Activated CD8-positive, alpha-beta memory T cell treated with anti-CD3 and anti-CD28 coated beads, Interleukin-2, amount 50 U/mL, for 1 hour (primary cell): Measurements from ENCODE around the gene KHDRBS2.

Experiments
- DNase-seq: peaks from one replicate; pipeline ENCODE4 v3.0.0-alpha.2; 2020; ENCODE audit errors: extremely low read depth

The KHDRBS2 gene

GRCh38 chr6:62285612-62286469 is at the start of gene KHDRBS2:
Gene KHDRBS2 (minus strand): TSS chr6:62286225.
- no peak for DNase-seq

GRCh38 chr6:62328607-62329006 is 42.6 kb upstream of the KHDRBS2 start:
- no peak for DNase-seq

GRCh38 chr6:62324834-62325233 is 38.8 kb upstream of the KHDRBS2 start:
- no peak for DNase-seq

GRCh38 chr6:62323818-62324431 is 37.9 kb upstream of the KHDRBS2 start:
- no peak for DNase-seq

GRCh38 chr6:62298745-62299392 is 12.8 kb upstream of the KHDRBS2 start:
- no peak for DNase-seq

DNA sequence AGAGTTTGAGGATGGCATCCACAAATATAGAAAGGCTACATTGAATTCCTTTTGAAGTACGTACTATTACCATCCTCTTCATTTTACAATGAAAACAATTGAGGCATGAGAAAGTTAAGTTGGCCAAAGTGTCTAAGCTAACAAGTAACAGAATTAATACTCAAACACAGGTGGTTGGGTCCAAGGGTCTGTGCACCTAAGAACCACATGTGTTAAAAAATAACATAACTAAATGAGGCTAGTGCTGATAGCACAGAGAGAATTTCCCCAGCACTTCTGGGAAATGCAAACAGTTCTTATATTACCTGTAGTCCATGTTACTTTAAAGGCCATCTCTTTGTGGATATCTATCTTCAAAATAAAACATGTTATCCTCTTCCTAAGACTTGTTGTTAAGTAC is 10.5 kb upstream of the KHDRBS2 start:
- DNase-seq, result no peak

DNA sequence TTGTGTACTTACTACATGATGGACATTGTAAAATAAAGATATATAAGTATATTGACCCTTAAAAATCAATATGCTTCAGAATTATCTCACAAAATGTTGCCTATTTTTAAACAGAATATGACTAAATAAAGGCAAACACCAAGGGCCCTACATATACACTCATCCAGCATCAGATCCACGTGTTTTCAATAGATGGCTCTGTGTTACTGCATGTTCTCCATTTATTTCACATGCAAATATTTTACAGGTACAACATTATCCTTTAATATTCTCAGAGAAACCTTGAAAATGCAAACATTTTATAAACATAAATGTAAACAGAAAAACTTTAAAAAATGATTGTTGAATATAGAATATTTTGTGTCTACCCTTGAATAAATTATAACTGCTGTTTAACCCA is 2.9 kb upstream of the KHDRBS2 start:
- no peak for DNase-seq

DNA sequence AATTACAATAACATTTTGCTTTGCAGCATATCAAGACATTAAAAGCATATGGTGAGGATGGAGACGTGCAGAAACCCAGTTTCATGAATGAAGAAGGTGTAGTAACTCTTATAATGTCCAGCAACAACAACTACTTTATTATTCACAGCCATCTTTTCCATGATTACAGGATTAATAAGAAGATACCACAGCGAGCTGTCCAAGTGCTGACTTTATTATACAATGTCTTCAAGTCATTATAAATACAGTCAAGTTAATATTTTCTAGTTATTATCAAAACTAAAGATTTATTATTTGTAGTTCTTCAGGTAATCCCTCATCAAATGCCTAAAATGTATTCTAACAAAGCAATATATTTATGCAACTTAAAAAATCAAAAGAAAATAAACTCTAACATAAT is 2.5 kb upstream of the KHDRBS2 start:
- DNase-seq, result no peak

DNA sequence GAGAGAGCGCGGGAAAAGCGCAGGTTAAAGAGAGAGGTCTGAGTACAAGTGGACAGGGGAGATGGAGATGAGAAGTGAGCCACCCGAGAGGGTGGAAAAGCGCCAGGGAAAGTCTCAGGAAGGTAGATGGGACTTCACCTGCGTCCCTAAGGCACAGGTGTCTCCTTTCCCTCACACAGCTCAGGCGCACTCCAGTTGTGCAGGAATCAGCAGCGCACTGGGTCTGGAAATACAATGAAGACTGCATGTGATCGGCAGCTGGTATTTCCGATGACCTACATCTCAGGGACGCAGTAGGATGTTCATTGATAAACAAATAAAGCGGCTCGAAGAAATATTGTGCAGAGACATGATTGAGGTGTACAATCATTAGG is 432 bp upstream of the KHDRBS2 start:
- no peak for DNase-seq

DNA sequence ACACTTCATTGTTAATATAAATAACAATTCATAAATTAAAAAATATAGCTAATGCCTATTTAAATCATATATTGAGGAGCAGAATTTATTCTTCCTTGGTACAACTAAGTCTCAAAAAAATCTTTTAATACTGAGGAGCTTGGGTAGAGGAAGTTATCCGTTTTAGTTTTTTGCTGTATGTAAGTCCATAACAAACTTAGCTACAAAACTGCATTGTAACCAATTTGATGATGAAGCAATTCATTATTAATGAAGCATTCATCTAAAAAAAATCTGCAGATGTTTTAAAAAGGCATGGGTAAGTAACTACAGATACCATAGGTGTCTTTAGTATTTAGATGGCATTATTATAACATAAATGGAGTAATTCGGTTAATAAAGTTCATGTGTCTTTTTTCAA is 1.3 kb downstream of the KHDRBS2 start:
- no peak for DNase-seq

DNA sequence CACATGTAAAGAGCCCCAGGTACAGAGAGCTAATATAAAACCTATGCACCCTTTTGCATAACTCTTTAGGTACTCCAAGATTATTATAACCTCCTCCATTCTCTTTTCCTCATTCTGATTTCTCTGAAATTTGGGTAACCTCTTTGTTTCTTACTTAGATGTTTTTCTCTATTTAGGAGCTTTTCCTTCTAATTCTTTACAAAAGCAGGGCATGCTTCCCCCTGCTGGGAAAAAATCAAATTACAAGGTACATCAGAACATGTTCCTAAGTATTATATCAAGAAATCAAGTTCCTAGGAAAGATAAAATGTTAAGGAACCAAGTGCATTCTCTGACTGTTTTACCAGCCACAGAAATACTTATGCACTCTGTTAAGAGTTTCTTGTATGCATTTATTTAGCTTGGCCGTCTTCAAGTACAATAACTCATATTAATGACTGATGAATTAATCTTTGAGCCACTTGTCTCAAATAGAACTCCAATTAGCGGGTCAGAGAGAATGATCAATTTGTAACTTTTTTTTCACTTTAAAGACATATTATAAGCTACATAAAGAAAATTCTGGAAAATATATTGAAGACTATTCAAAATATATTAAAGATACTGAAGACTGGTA is 2.1 kb downstream of the KHDRBS2 start:
- DNase-seq, result no peak

DNA sequence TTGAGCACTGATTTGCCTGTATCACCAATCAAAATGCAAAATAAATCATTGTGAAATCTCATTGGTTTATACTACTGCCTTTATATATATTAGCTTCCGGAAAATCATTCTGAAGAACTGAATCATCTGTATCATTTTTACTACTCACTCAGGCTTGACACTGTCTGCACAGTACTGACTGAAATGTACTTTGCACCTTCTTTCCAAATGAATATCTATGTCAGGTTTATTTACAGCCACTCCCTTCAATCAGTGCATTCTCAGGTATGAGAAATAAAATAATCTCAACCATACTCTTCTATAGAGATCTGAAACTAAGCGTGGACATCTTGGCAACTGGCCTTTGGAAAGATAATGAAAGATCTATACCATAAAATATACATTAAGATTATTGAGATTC is 2.7 kb downstream of the KHDRBS2 start:
- no peak for DNase-seq

- DNase-seq, result no peak
These were observed 5.9 kb downstream of the KHDRBS2 start for GRCh38 chr6:62280099-62280498.

- no peak for DNase-seq
These were observed 13.9 kb downstream of the KHDRBS2 start for GRCh38 chr6:62272114-62272513.

GRCh38 chr6:62265906-62266525 is 20.0 kb downstream of the KHDRBS2 start:
- DNase-seq, result no peak

GRCh38 chr6:62262283-62262682 is 23.7 kb downstream of the KHDRBS2 start:
- DNase-seq, result no peak

DNA sequence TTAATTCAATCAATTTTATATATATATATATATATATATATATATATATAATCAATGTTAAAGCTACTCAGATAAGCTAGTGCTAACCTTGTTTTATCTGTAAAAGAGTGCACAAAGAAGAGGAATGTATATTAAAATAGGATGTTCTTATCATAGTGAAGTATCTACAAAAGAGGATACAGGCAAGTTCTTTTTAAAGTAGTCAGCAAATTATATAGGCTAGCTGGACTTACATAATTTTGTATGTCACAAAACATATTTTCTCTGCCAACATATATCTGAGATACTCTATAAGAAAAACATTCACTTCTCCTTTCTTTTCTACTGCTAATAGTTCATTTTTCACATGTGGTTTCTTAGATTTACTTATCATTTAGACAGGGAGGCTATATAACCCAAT is 39.9 kb downstream of the KHDRBS2 start:
- DNase-seq, result no peak

DNA sequence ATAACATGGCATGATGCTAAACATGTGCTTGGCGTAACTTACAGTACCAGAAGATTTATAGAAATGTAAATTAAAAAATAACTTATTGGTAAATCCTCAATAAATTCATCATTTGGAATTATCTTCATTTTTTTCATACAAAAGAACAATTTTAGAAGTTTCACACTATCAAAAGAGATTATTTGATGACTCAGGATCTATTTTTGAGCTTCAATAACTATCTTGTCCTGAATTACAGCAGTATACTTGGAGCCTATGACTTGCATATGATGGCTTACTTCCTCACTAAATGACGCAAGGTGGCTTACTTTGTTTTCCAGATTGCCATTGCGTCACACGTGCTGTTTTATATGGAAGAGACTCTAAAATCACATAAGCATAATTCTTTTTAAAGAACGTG is 49.2 kb downstream of the KHDRBS2 start:
- no peak for DNase-seq

DNA sequence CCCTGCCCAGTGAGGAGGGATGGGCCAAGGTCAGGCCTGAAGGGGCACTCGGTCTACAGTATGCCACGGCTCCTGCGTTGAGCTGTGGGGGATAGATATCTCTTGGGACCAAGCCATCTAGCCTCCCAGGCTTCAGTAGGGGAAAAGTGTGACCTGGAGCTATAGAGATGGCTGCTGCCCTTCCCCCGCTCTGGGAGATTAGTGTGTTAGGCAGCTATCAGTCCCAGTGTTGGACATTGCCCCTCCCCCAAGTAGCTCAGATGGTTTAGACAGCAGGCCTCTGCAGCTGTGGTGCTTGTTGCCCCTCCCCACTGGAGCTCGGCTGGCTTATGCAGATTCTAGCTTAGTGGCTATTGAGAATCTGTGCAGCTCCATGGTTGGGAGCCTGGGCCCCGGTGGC is 56.8 kb downstream of the KHDRBS2 start:
- DNase-seq, result no peak

GRCh38 chr6:62217866-62218265 is 68.2 kb downstream of the KHDRBS2 start:
- DNase-seq, result no peak

- no peak for DNase-seq
These were observed 83.9 kb downstream of the KHDRBS2 start for GRCh38 chr6:62202078-62202477.

- no peak for DNase-seq
These were observed 93.4 kb downstream of the KHDRBS2 start for GRCh38 chr6:62192593-62192992.
